CD4-positive, CD25-positive, alpha-beta regulatory T cell (primary cell): Measurements from ENCODE around the gene RASGRP3. TPM values are rescaled to one million over a fixed set of nuclear protein-coding genes. Genes with fewer than 3 reads are reported as not detected.

ENCODE experiments used
- ATAC-seq, 2 donors: fragments of 150-1000 bp; cut with Tn5 transposase; one replicate each; pipeline ENCODE4 v1.10.0; 2021; ENCODE audit warnings: low read depth in 2 of 2, moderate number of reproducible peaks in 2 of 2, moderate library complexity in 1 of 2
- DNase-seq, 3 donors: peaks; one replicate each; pipeline versions ENCODE4 v3.0.0 to v3.0.0-alpha.2; 2012 to 2022; ENCODE audit warnings: mixed read lengths in 1 of 3
- H3K27ac ChIP-seq: one replicate; pipeline ENCODE4 v1.7.0; 2013; ENCODE audit warnings: mild to moderate bottlenecking, low read length; ENCODE audit not compliant: insufficient read depth, poor library complexity, severe bottlenecking
- H3K27me3 ChIP-seq: one replicate; pipeline ENCODE4 v1.7.0; 2013; ENCODE audit warnings: low read length; ENCODE audit not compliant: control insufficient read depth, insufficient read depth
- H3K36me3 ChIP-seq: one replicate; pipeline ENCODE4 v1.7.0; 2013; ENCODE audit warnings: mild to moderate bottlenecking, low read length, moderate library complexity; ENCODE audit not compliant: control insufficient read depth, insufficient read depth
- H3K4me1 ChIP-seq: 2 replicates; pipeline ENCODE4 v1.7.0; 2013; ENCODE audit warnings: mild to moderate bottlenecking, low read length; ENCODE audit not compliant: insufficient read depth, control insufficient read depth, poor library complexity, severe bottlenecking
- H3K4me3 ChIP-seq: one replicate; pipeline ENCODE4 v1.7.0; 2013; ENCODE audit warnings: low read depth, mild to moderate bottlenecking, low read length, moderate library complexity
- H3K9me3 ChIP-seq, 2 experiments: 1 replicate in 1 of 2; 2 replicates in 1 of 2; pipeline ENCODE4 v1.7.0; 2013; ENCODE audit warnings: low read length in 2 of 2, mild to moderate bottlenecking in 1 of 2, moderate library complexity in 1 of 2; ENCODE audit not compliant: control insufficient read depth in 2 of 2
- H3K27ac Mint-ChIP-seq, 3 donors: one replicate each; pipeline ENCODE4 v1.8.0; 2020 to 2022; ENCODE audit warnings: mild to moderate bottlenecking in 3 of 3, mixed read lengths in 3 of 3, moderate library complexity in 2 of 3
- H3K27me3 Mint-ChIP-seq: one replicate; pipeline ENCODE4 v1.8.0; 2022; ENCODE audit warnings: mild to moderate bottlenecking, mixed read lengths
- H3K36me3 Mint-ChIP-seq: one replicate; pipeline ENCODE4 v1.8.0; 2020; ENCODE audit warnings: mixed read lengths
- H3K4me1 Mint-ChIP-seq, 4 donors: one replicate each; pipeline ENCODE4 v1.8.0; 2020 to 2022; ENCODE audit warnings: mixed read lengths in 4 of 4, mild to moderate bottlenecking in 1 of 4
- H3K4me3 Mint-ChIP-seq, 4 donors: one replicate each; pipeline ENCODE4 v1.8.0; 2020 to 2022; ENCODE audit warnings: mild to moderate bottlenecking in 4 of 4, mixed read lengths in 4 of 4, moderate library complexity in 3 of 4
- H3K9me3 Mint-ChIP-seq, 7 donors: one replicate each; pipeline ENCODE4 v1.8.0; 2020 to 2022; ENCODE audit warnings: mixed read lengths in 7 of 7, mild to moderate bottlenecking in 3 of 7, moderate library complexity in 2 of 7
- polyA plus RNA-seq, 4 donors: library from polyadenylated mRNA; unstranded; fragments of 300-500 nt; fragmentation: Illumina TruSeq; gene quantifications; one replicate each; pipeline ENCODE4 v1.2.3, GENCODE V29; 2021
- total RNA-seq: library from RNA; stranded (reverse); gene quantifications from one replicate; pipeline ENCODE4 v1.2.3, GENCODE V29; 2022

Gene RASGRP3
- total and polyA plus RNA-seq, 5 donors from 2014 or later = 2.8 to 9.1 (median 4.8) TPM

DNA sequence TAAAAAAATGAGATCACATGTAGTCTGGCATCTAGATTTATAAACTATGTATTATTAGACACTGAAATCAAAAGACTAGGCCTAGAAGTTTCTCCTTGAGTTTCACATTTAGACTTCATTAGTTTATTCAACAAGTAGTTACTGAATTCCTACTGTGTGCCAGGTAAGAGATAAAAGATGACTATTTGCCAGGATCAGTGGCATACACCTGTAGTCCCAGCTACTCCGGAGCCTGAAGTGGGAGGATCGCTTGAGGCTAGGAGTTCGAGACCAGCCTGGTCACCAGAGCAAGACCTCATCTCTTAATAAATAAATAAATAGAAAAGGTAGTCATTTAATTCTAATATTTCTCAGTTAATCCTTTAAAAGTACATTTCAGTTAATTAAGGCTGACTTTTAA, 120.6 kb downstream of the RASGRP3 start:
- Mint-ChIP-seq H3K27ac (peak overlapping the region in 2 of 3 donors; percentile 48 to 51), H3K9me3 (no peaks in the 10 kb centered on the region)

DNA sequence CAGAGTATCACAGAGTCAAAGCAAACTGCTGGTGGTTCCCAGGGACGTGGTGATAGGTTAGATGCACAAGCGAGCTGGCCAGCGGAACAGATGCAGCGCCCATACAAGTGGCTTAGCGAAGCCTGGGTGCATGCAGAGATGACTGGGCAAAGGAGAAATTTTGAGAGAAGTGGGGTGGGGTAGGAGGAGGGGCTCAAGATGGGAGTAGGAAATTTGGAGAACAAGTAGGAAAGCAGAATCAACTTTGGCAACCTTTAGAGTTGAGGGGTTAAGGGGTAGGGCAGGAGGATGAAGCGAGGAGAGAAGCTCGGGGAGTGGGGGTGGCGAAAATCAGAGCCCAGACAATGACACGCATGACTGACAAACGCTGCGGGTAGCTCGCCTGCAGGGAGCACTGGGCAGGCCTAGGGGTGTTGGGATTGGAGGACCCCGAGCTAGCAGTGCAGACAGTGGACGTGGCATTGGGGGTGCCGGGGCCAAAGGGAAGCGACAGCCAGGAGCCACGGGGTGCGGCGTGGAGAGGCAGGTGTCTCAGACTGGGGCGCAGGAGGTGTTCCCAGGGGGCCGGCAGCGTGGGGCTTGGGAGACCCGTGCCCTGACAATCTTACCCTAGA, 122.2 kb downstream of the RASGRP3 start:
- Mint-ChIP-seq H3K27ac (peak overlapping the region; percentile 87 to 97 (median 95)), H3K4me3 (peak overlapping the region; percentile 95 to 100 (median 98)), H3K27me3 (peaks cover 6% of the 10 kb centered on the region), H3K9me3 (no peaks in the 10 kb centered on the region), H3K4me1 (peaks cover 16 to 47% (median 28%) of the 10 kb centered on the region in 4 donors), H3K36me3 (peaks cover 10% of the 10 kb centered on the region)
- DNase-seq (peak; percentile 17 to 61 (median 38)), ATAC-seq (no peak)
- Histone ChIP-seq H3K27ac (peak overlapping the region; percentile 83), H3K4me1 (peaks cover 30% of the 10 kb centered on the region), H3K36me3 (peaks cover 8% of the 10 kb centered on the region), H3K27me3 (no peaks in the 10 kb centered on the region), H3K9me3 (no peaks in the 10 kb centered on the region), H3K4me3 (peak overlapping the region; percentile 91)

More for the DNA sequence above, 120.6 kb downstream of the RASGRP3 start:
- Histone ChIP-seq H3K27me3 (no peaks in the 10 kb centered on the region), H3K4me3 (peak overlapping the region; percentile 91), H3K36me3 (peaks cover 24% of the 10 kb centered on the region), H3K9me3 (no peaks in the 10 kb centered on the region), H3K27ac (no peak overlapping the region), H3K4me1 (peaks cover 30% of the 10 kb centered on the region)
- Mint-ChIP-seq H3K4me3 (peak overlapping the region in 3 of 4 donors; percentile 61 to 95 (median 63)), H3K36me3 (peaks cover 17% of the 10 kb centered on the region), H3K27me3 (peaks cover 6% of the 10 kb centered on the region), H3K4me1 (peaks cover 16 to 59% (median 32%) of the 10 kb centered on the region in 4 donors)
- ATAC-seq (no peak), DNase-seq (no peak)

DNA sequence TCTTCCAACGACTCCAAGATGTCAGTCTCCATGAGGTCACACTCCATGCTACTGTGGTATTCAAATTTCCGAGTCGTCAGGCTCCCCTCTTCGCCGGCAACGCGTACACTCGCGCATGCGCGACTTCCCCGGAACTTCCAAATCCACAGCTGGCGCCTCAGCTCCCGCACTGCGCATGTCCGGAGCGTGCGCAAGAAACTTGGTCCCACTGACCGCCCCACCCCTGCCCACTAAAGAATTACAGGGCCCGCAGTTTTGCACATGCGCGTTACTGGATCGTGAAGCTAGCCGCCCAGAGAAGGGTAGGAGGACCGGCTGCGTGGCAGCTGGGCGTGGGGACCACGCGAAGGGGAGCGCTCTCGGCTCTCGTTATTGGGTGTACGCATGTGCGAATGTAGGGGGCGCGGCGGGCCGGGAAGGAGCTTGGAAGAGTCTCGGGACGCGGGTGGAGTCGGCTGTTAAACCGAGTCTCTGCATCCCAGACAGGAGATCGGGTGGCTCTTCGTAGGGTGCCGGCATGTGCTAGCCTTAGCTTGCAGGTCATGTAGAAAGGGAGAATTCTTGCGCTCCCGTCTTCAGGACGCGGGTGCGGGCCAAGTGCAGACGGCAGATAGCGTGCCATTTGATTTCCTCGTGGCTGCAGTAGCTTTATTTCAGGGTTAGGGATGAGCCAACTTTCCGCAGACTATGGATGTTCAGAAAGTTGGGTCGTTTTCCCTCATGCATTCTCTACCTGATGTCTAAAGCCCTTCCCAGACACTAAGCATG, 122.9 kb downstream of the RASGRP3 start, which contains the start of gene FAM98A:
Gene FAM98A, minus strand, starts transcription at position 125 of the 768 bp plus-strand sequence. Its CDS starts 78 bp downstream, at position 47.
- Mint-ChIP-seq H3K36me3 (peaks cover 6% of the 10 kb centered on the region), H3K4me3 (peak within 1 kb of the TSS; percentile 95 to 100 (median 98)), H3K4me1 (peaks cover 16 to 43% (median 24%) of the 10 kb centered on the region in 4 donors), H3K27me3 (peaks cover 6% of the 10 kb centered on the region), H3K9me3 (no peaks in the 10 kb centered on the region), H3K27ac (peak within 1 kb of the TSS; percentile 87 to 97 (median 95))
- ATAC-seq = peak; percentile 92 to 95
- H3K4me1 ChIP-seq = peaks cover 30% of the 10 kb centered on the region
- peak within 1 kb of the TSS; percentile 83 for H3K27ac ChIP-seq
- H3K36me3 ChIP-seq = peaks cover 2% of the 10 kb centered on the region
- H3K9me3 ChIP-seq = no peaks in the 10 kb centered on the region
- peak; percentile 98 to 99 (median 99) for DNase-seq
- peak within 1 kb of the TSS; percentile 91 for H3K4me3 ChIP-seq
- H3K27me3 ChIP-seq = no peaks in the 10 kb centered on the region

DNA sequence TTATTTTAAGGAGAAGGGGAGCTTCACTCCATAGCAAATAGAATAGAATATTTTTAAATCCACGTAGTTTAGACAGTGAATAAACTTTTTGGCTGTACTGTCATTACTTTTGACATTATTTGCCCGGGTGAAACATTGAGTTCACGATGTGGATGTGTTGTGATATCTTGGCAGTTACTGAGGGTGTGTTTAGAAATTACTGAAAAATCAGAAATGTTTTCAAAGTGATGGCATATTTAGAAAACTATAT, 123.4 kb downstream of the RASGRP3 start:
- no peaks in the 10 kb centered on the region for H3K9me3 Mint-ChIP-seq
- peak overlapping the region; percentile 87 to 97 (median 95) for H3K27ac Mint-ChIP-seq
- H3K4me3 ChIP-seq = peak overlapping the region; percentile 91
- no peaks in the 10 kb centered on the region for H3K36me3 ChIP-seq
- no peaks in the 10 kb centered on the region for H3K27me3 ChIP-seq
- peaks cover 3% of the 10 kb centered on the region for H3K36me3 Mint-ChIP-seq
- no peak for ATAC-seq
- no peaks in the 10 kb centered on the region for H3K9me3 ChIP-seq
- H3K4me1 ChIP-seq = peaks cover 30% of the 10 kb centered on the region
- peak overlapping the region; percentile 83 for H3K27ac ChIP-seq
- peak overlapping the region; percentile 95 to 100 (median 98) for H3K4me3 Mint-ChIP-seq
- H3K27me3 Mint-ChIP-seq = peaks cover 6% of the 10 kb centered on the region
- DNase-seq = no peak
- peaks cover 16 to 41% (median 21%) of the 10 kb centered on the region in 4 donors for H3K4me1 Mint-ChIP-seq

DNA sequence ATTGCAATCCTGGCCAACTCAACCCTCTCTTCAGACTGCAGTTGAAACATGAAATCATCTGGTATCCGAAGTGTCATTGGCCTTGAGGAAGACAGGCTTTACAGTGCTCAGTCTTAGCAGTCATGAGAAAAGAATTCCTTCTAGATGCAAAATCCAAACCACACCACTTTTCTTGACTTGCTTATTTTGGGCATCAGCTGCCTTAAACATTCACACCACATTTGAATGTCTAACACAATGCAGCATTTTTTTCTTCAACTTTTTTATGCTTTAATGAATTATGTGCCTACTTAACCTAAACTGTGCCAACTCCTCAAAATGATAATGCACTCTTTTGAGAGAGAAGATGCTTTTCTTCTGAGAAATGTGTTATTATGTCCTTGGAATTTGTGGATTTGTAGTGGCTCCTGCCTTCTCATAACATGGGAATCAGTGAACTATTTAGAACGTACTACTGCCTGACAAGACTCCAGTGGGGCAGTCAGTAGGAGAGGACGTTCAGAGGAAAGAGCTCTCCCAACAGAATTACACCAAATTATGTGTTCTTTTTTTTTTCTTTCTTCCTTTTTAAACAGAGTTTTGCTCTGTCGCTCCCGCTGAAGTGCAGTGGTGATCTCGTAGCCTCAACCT, 125.9 kb downstream of the RASGRP3 start:
- Mint-ChIP-seq H3K4me3 (peak overlapping the region in 2 of 4 donors; percentile 39 to 47), H3K36me3 (no peaks in the 10 kb centered on the region)

DNA sequence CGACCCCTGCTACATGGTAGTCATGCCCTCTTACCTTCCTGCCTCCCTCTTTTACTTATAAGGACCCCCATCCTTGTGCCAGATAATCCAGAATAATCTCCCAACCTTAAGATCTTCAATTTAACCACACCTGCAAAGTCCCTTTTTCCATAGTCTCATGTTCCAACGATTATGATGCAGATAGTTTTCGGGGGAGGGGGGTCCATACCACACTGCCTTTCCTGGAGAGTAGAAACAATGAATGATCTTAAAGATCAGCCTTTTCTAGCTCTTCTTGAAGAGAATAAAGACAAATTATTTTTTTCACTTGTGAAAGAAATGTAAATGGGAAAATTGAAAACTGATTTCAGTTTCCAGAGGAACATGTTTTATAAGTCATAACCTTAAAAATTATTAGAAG, 127.0 kb downstream of the RASGRP3 start:
- no peaks in the 10 kb centered on the region for H3K9me3 ChIP-seq
- H3K9me3 Mint-ChIP-seq = no peaks in the 10 kb centered on the region
- no peak overlapping the region for H3K27ac ChIP-seq
- peaks cover 4 to 17% (median 6%) of the 10 kb centered on the region in 4 donors for H3K4me1 Mint-ChIP-seq
- no peak overlapping the region for H3K4me3 ChIP-seq
- H3K4me1 ChIP-seq = peaks cover 7% of the 10 kb centered on the region
- H3K27me3 Mint-ChIP-seq = peaks cover 11% of the 10 kb centered on the region
- H3K27me3 ChIP-seq = no peaks in the 10 kb centered on the region
- DNase-seq (no peak), ATAC-seq (no peak)
- no peaks in the 10 kb centered on the region for H3K36me3 Mint-ChIP-seq
- H3K36me3 ChIP-seq = no peaks in the 10 kb centered on the region
- H3K27ac Mint-ChIP-seq = no peak overlapping the region
- H3K4me3 Mint-ChIP-seq = peak overlapping the region in 1 of 4 donors; percentile 50

More for the DNA sequence above, 125.9 kb downstream of the RASGRP3 start:
- Histone ChIP-seq H3K36me3 (no peaks in the 10 kb centered on the region), H3K27me3 (no peaks in the 10 kb centered on the region), H3K9me3 (no peaks in the 10 kb centered on the region), H3K27ac (no peak overlapping the region), H3K4me1 (peaks cover 18% of the 10 kb centered on the region), H3K4me3 (no peak overlapping the region)
- DNase-seq (no peak), ATAC-seq (no peak)
- no peaks in the 10 kb centered on the region for H3K9me3 Mint-ChIP-seq
- H3K27ac Mint-ChIP-seq = peak overlapping the region in 1 of 3 donors; percentile 15
- H3K27me3 Mint-ChIP-seq = peaks cover 11% of the 10 kb centered on the region
- peaks cover 7 to 28% (median 13%) of the 10 kb centered on the region in 4 donors for H3K4me1 Mint-ChIP-seq

DNA sequence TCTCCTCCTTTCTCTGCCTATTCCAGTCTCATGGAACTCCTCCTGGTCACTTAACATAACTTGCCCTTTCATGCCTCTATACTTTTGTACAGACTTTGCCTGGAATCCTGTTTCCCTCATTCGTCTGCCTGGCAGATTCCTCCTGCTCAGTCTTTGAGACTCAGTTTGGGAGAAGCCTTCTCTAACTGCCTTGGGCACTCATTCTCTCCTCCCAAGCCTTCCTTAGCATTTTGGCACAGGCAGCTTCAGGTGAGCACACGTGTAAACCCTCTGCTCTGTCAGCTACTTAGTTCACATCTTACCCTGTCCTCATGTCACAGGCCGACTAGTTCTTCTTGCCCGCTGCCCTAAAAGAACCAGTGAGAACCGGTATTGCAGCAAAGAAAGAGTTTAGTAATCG, 128.6 kb downstream of the RASGRP3 start:
- Histone ChIP-seq H3K4me3 (no peak overlapping the region), H3K27ac (no peak overlapping the region), H3K36me3 (no peaks in the 10 kb centered on the region), H3K27me3 (no peaks in the 10 kb centered on the region), H3K4me1 (peaks cover under 1% of the 10 kb centered on the region), H3K9me3 (no peaks in the 10 kb centered on the region)
- H3K9me3 Mint-ChIP-seq = no peaks in the 10 kb centered on the region
- H3K27me3 Mint-ChIP-seq = peaks cover 10% of the 10 kb centered on the region
- ATAC-seq (no peak), DNase-seq (no peak)
- peaks cover 0 to 3% (median under 1%) of the 10 kb centered on the region in 4 donors for H3K4me1 Mint-ChIP-seq
- H3K27ac Mint-ChIP-seq = no peak overlapping the region
- peak overlapping the region in 1 of 4 donors; percentile 23 for H3K4me3 Mint-ChIP-seq
- no peaks in the 10 kb centered on the region for H3K36me3 Mint-ChIP-seq
